Osteoblast (primary cell): Measurements from ENCODE around the gene ADGRA1. TPM values are rescaled to one million over a fixed set of nuclear protein-coding genes. Genes with fewer than 3 reads are reported as not detected.
"Not testable (repeated sequence)": the region's sequence is repeated elsewhere in the genome, so short reads cannot be mapped to it uniquely, and the experiment has no call there.

Experiments used
- DNase-seq: peaks from one replicate; pipeline ENCODE4 v3.0.0; 2011; ENCODE audit warnings: low spot score, mixed read lengths; ENCODE audit not compliant: insufficient read length; ENCODE audit errors: missing footprints
- H2AFZ ChIP-seq: 2 replicates; pipeline ENCODE4 v1.6.0; 2011; ENCODE audit warnings: mild to moderate bottlenecking, low read length
- H3K27ac ChIP-seq: 2 replicates; pipeline ENCODE4 v1.5.1; 2011; ENCODE audit warnings: mild to moderate bottlenecking, low read depth, low read length, moderate library complexity
- H3K27me3 ChIP-seq: 2 replicates; pipeline ENCODE4 v1.6.0; 2012; ENCODE audit warnings: mild to moderate bottlenecking, control low read depth, inconsistent platforms, low read length, moderate library complexity; ENCODE audit not compliant: insufficient read depth
- H3K36me3 ChIP-seq: 2 replicates; pipeline ENCODE4 v1.5.1; 2011; ENCODE audit warnings: mild to moderate bottlenecking, low read length, control low read depth, moderate library complexity; ENCODE audit not compliant: insufficient read depth
- H3K4me1 ChIP-seq: 2 replicates; pipeline ENCODE4 v1.5.1; 2011; ENCODE audit warnings: mild to moderate bottlenecking, low read length, control low read depth, moderate library complexity; ENCODE audit not compliant: insufficient read depth
- H3K4me2 ChIP-seq: 2 replicates; pipeline ENCODE4 v1.6.0; 2011; ENCODE audit warnings: mild to moderate bottlenecking, low read length; ENCODE audit not compliant: insufficient read depth
- H3K4me3 ChIP-seq: fragments of 200-600 bp; sonication (generic); 3 replicates; pipeline ENCODE4 v1.5.1; 2012; ENCODE audit warnings: mild to moderate bottlenecking, low read length, inconsistent platforms; ENCODE audit not compliant: insufficient read depth
- H3K79me2 ChIP-seq: 2 replicates; pipeline ENCODE4 v1.6.0; 2012; ENCODE audit warnings: mild to moderate bottlenecking, low read length, control low read depth, inconsistent platforms; ENCODE audit not compliant: insufficient read depth
- H3K9me3 ChIP-seq: 2 replicates; pipeline ENCODE4 v1.5.1; 2011; ENCODE audit warnings: low read depth, low read length, control low read depth
- H4K20me1 ChIP-seq: 2 replicates; pipeline ENCODE4 v1.6.0; 2012; ENCODE audit warnings: mild to moderate bottlenecking, low read length, control low read depth; ENCODE audit not compliant: insufficient read depth
- total RNA-seq: library from RNA; depleted of rRNA; stranded (reverse); fragments of >200 nt; gene quantifications from 2 replicates; pipeline ENCODE4 v1.2.3, GENCODE V29; 2012
- TF ChIP-seq, protein P1 (sequence below): IDR thresholded peaks from 2 replicates; pipeline ENCODE4 v1.5.1; 2011; ENCODE audit warnings: mild to moderate bottlenecking, low read depth, low read length, moderate library complexity; ENCODE audit errors: extremely low read depth

ADGRA1 gene
- total RNA-seq, 1 donor = not detected

DNA sequence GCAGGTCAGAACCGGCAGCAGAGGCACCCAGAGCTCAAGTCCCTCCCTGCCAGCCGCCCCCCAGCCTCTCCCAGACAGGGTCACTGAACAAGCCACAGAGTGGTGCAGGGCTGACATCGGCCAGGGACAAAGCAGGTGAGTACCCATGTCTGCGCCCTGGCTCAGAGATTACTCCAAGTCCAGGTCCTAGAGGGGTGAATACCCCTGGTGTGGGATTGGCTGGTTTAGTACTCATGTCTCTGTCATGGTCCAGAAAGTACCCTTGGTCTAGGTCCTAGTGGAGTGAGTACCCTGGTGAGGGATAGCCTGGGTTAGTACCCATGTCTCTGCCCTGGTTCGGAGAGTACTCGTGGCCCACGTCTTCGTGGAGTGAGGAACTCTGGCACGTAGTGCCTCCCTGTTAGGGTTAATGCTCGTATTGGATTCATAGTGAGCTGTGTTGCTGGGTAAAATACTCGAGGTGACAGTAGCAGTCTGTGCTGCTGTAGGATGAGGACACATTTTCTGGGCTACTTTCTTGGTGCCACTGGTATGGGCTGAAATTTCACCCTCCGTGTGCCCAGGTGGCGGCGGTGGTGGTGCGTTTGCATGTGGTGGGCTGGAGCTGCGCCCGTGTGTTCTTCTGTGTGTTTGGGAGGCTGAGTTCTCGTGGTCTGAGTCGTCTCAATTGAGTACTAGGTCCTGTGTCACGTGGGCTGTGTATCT lies 46.8 kb downstream of the ADGRA1 start:
- Histone ChIP-seq H3K4me2 (no peak overlapping the region), H3K9me3 (no peaks in the 10 kb centered on the region), H2AFZ (no peak overlapping the region), H3K27me3 (no peaks in the 10 kb centered on the region), H4K20me1 (no peaks in the 10 kb centered on the region), H3K36me3 (no peaks in the 10 kb centered on the region), H3K4me1 (no peaks in the 10 kb centered on the region), H3K79me2 (no peaks in the 10 kb centered on the region), H3K4me3 (no peak overlapping the region), H3K27ac (no peak overlapping the region)
- TF ChIP-seq, protein P1, sequence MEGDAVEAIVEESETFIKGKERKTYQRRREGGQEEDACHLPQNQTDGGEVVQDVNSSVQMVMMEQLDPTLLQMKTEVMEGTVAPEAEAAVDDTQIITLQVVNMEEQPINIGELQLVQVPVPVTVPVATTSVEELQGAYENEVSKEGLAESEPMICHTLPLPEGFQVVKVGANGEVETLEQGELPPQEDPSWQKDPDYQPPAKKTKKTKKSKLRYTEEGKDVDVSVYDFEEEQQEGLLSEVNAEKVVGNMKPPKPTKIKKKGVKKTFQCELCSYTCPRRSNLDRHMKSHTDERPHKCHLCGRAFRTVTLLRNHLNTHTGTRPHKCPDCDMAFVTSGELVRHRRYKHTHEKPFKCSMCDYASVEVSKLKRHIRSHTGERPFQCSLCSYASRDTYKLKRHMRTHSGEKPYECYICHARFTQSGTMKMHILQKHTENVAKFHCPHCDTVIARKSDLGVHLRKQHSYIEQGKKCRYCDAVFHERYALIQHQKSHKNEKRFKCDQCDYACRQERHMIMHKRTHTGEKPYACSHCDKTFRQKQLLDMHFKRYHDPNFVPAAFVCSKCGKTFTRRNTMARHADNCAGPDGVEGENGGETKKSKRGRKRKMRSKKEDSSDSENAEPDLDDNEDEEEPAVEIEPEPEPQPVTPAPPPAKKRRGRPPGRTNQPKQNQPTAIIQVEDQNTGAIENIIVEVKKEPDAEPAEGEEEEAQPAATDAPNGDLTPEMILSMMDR = no peak
- peak; percentile 79 for DNase-seq

- no peaks in the 10 kb centered on the region for H3K36me3 ChIP-seq
- H2AFZ ChIP-seq = no peak overlapping the region
- no peaks in the 10 kb centered on the region for H3K9me3 ChIP-seq
- no peaks in the 10 kb centered on the region for H3K4me1 ChIP-seq
- TF ChIP-seq, protein P1 = no peak
- no peak overlapping the region for H3K4me3 ChIP-seq
- no peak overlapping the region for H3K27ac ChIP-seq
- no peak overlapping the region for H3K4me2 ChIP-seq
- no peaks in the 10 kb centered on the region for H4K20me1 ChIP-seq
- peak; percentile 45 for DNase-seq
- no peaks in the 10 kb centered on the region for H3K27me3 ChIP-seq
- H3K79me2 ChIP-seq = no peaks in the 10 kb centered on the region
Observed at GRCh38 chr10:133135116-133135465, 47.4 kb downstream of the ADGRA1 start.

DNA sequence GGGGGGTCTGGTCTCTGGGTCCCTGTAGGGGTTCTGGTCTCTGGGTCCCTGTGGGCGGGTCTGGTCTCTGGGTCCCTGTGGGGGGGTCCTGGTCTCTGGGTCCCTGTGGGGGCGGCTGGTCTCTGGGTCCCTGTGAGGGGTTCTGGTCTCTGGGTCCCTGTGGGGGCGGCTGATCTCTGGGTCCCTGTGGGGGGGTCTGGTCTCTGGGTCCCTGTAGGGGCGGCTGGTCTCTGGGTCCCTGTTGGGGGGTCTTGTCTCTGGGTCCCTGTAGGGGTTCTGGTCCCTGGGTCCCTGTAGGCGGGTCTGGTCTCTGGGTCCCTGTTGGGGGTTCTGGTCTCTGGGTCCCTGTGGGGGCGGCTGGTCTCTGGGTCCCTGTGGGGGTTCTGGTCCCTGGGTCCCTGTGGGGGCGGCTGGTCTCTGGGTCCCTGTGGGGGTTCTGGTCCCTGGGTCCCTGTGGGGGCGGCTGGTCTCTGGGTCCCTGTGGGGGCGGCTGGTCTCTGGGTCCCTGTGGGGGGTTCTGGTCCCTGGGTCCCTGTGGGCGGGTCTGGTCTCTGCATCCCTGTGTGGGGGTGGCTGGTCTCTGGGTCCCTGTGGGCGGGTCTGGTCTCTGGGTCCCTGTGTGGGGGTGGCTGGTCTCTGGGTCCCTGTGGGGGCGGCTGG lies 49.9 kb downstream of the ADGRA1 start:
- H2AFZ ChIP-seq, H4K20me1 ChIP-seq, H3K27me3 ChIP-seq, H3K4me2 ChIP-seq, DNase-seq, H3K27ac ChIP-seq, H3K79me2 ChIP-seq, H3K4me1 ChIP-seq, H3K4me3 ChIP-seq, H3K9me3 ChIP-seq, H3K36me3 ChIP-seq: not testable (repeated sequence)

DNA sequence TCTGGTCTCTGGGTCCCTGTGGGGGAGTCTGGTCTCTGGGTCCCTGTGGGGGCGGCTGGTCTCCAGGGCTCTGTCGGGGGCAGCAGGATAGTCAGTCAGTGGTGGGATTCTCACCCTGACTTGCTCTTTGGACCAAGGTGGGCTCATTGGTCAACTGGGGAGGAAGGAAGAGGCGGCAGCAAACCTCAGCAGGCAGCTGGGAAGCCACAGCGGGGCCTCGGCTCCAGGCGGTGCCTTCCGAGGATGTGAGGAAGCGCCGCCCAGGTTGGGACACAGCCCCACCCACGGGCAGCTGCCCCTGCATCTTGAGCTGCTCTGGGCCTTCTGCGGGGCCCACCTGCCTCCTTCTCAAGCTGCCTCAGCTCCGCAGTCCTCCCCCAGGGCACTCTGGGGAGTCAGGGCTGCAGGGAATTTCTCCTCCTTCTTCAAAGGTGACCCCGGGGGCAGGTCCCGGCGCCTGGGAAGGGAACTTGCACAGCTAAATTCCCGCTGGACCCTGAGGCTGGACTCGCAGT lies 51.9 kb downstream of the ADGRA1 start:
- Histone ChIP-seq H3K27me3 (peaks cover 6% of the 10 kb centered on the region), H4K20me1 (no peaks in the 10 kb centered on the region), H3K4me1 (no peaks in the 10 kb centered on the region), H3K4me2 (no peak overlapping the region), H3K9me3 (no peaks in the 10 kb centered on the region), H3K36me3 (no peaks in the 10 kb centered on the region), H3K79me2 (no peaks in the 10 kb centered on the region), H2AFZ (no peak overlapping the region), H3K27ac (no peak overlapping the region), H3K4me3 (no peak overlapping the region)
- TF ChIP-seq, protein P1 = no peak
- peak; percentile 30 for DNase-seq
